CD14-positive monocyte (primary cell): ENCODE results near the gene METTL1. TPM values are rescaled to one million over a fixed set of nuclear protein-coding genes. Genes with fewer than 3 reads are reported as not detected.

Experiments
- DNase-seq, 3 donors: peaks; one replicate each; pipeline ENCODE4 v3.0.0-alpha.2; 2011 to 2022
- H2AFZ ChIP-seq: 2 replicates; pipeline ENCODE4 v1.6.0; 2012; ENCODE audit warnings: mild to moderate bottlenecking, low read depth, low read length, inconsistent platforms; ENCODE audit not compliant: insufficient read depth, poor library complexity, severe bottlenecking
- H3K27ac ChIP-seq, 2 donors: 1 replicate in 1 of 2; 2 replicates in 1 of 2; pipeline ENCODE4 v1.5.1; 2012 to 2013; ENCODE audit warnings: low read length in 2 of 2, control low read depth in 1 of 2, inconsistent platforms in 1 of 2, low read depth in 1 of 2, mild to moderate bottlenecking in 1 of 2
- H3K27me3 ChIP-seq, 2 donors: one replicate each; pipeline versions ENCODE4 v1.6.0 to v1.6.1; 2011 to 2013; ENCODE audit warnings: low read length in 2 of 2; ENCODE audit not compliant: control insufficient read depth in 2 of 2, insufficient read depth in 2 of 2
- H3K36me3 ChIP-seq, 2 donors: replicated peaks in 1 of 2; 1 replicate in 1 of 2; 2 replicates in 1 of 2; pipeline versions ENCODE4 v1.5.1 to v1.6.1; 2012 to 2013; ENCODE audit warnings: low read length in 2 of 2, control low read depth in 1 of 2, inconsistent platforms in 1 of 2, mild to moderate bottlenecking in 1 of 2; ENCODE audit not compliant: insufficient read depth in 2 of 2, control insufficient read depth in 1 of 2
- H3K4me1 ChIP-seq, 2 donors: 1 replicate in 1 of 2; 2 replicates in 1 of 2; pipeline versions ENCODE4 v1.5.1 to v1.6.1; 2012 to 2013; ENCODE audit warnings: low read length in 2 of 2, control low read depth in 1 of 2, inconsistent platforms in 1 of 2, mild to moderate bottlenecking in 1 of 2, moderate library complexity in 1 of 2; ENCODE audit not compliant: insufficient read depth in 2 of 2, control insufficient read depth in 1 of 2
- H3K4me2 ChIP-seq: replicated peaks from 2 replicates; pipeline ENCODE3; 2012; ENCODE audit warnings: low read length, moderate library complexity, mild to moderate bottlenecking; ENCODE audit not compliant: poor library complexity, severe bottlenecking; ENCODE audit errors: extremely low read depth
- H3K4me3 ChIP-seq, 3 experiments: fragments of 200-600 bp in 1 of 3; sonication (generic) in 1 of 3; replicated peaks in 1 of 3; 1 replicate in 2 of 3; 2 replicates in 1 of 3; pipeline ENCODE4 v1.5.1; 2011 to 2013; ENCODE audit warnings: low read length in 3 of 3, mild to moderate bottlenecking in 3 of 3, control low read depth in 2 of 3, low read depth in 2 of 3, inconsistent platforms in 1 of 3, moderate library complexity in 1 of 3
- H3K79me2 ChIP-seq: 2 replicates; pipeline ENCODE4 v1.6.0; 2012; ENCODE audit warnings: mild to moderate bottlenecking, control low read depth, inconsistent platforms, low read length, moderate library complexity; ENCODE audit not compliant: insufficient read depth
- H3K9ac ChIP-seq: 2 replicates; pipeline ENCODE4 v1.6.0; 2017; ENCODE audit warnings: low read length, mild to moderate bottlenecking; ENCODE audit not compliant: insufficient read depth, poor library complexity, severe bottlenecking
- H3K9me3 ChIP-seq, 2 donors: replicated peaks in 1 of 2; 1 replicate in 1 of 2; 2 replicates in 1 of 2; pipeline versions ENCODE4 v1.5.1 to v1.6.1; 2012 to 2013; ENCODE audit warnings: low read length in 2 of 2, control low read depth in 1 of 2; ENCODE audit not compliant: control insufficient read depth in 1 of 2, insufficient read depth in 1 of 2
- H4K20me1 ChIP-seq: 2 replicates; pipeline ENCODE4 v1.6.0; 2012; ENCODE audit warnings: mild to moderate bottlenecking, low read length, control low read depth, moderate library complexity; ENCODE audit not compliant: insufficient read depth
- H3K27ac Mint-ChIP-seq, 7 donors: one replicate each; pipeline ENCODE4 v1.8.0; 2020; ENCODE audit warnings: mild to moderate bottlenecking in 7 of 7, mixed read lengths in 7 of 7, moderate library complexity in 6 of 7, inconsistent platforms in 2 of 7
- H3K27me3 Mint-ChIP-seq, 3 donors: one replicate each; pipeline ENCODE4 v1.8.0; 2021 to 2022; ENCODE audit warnings: low read depth in 3 of 3, mild to moderate bottlenecking in 3 of 3, mixed read lengths in 3 of 3, moderate library complexity in 3 of 3, inconsistent platforms in 1 of 3
- H3K36me3 Mint-ChIP-seq, 2 donors: one replicate each; pipeline ENCODE4 v1.8.0; 2020; ENCODE audit warnings: mixed read lengths in 2 of 2, inconsistent platforms in 1 of 2, mild to moderate bottlenecking in 1 of 2
- H3K4me1 Mint-ChIP-seq: one replicate; pipeline ENCODE4 v1.8.0; 2020; ENCODE audit warnings: mild to moderate bottlenecking, mixed read lengths
- H3K4me3 Mint-ChIP-seq, 2 donors: one replicate each; pipeline ENCODE4 v1.8.0; 2020; ENCODE audit warnings: mild to moderate bottlenecking in 2 of 2, mixed read lengths in 2 of 2, moderate library complexity in 1 of 2
- H3K9me3 Mint-ChIP-seq, 7 donors: one replicate each; pipeline ENCODE4 v1.8.0; 2020 to 2022; ENCODE audit warnings: mixed read lengths in 7 of 7, mild to moderate bottlenecking in 6 of 7, moderate library complexity in 6 of 7, inconsistent platforms in 2 of 7
- CTCF ChIP-seq: fragments of 200-600 bp; IDR thresholded peaks from one replicate; pipeline ENCODE4 v1.8.0; 2022; ENCODE audit warnings: antibody characterized with exemption, mild to moderate bottlenecking
- WGBS: methylation state at CpG from one replicate; pipeline ENCODE4 v1.1.5; 2013; ENCODE audit warnings: missing lambda C conversion rate; ENCODE audit not compliant: insufficient coverage; 5-methylcytosine and 5-hydroxymethylcytosine counted together
- intact Hi-C, 2 donors: fragments of 100-400 bp; cut with micrococcal nuclease; formaldehyde crosslinking; loops; one replicate each; pipeline versions ENCODE4 v1.15.0 to v1.15.1; 2023
- polyA plus RNA-seq, 3 donors: library from polyadenylated mRNA; depleted of rRNA in 1 of 3; unstranded in 2 of 3; stranded (reverse) in 1 of 3; fragments of 300-500 nt in 2 of 3; fragments of >200 nt in 1 of 3; fragmentation: Illumina TruSeq in 2 of 3; gene quantifications; 1 replicate in 2 of 3; 2 replicates in 1 of 3; pipeline ENCODE4 v1.2.3, GENCODE V29; 2012 to 2021

Gene METTL1
- polyA plus RNA-seq, 3 donors: 3.4 to 5.0 (median 3.7) TPM

- Histone ChIP-seq H4K20me1 (no peaks in the 10 kb centered on the region), H3K9me3 (peaks cover 0 to 13% of the 10 kb centered on the region in 2 donors), H3K9ac (peak overlapping the region; percentile 45), H3K36me3 (peaks cover 0 to 6% of the 10 kb centered on the region in 2 donors), H3K4me2 (peak overlapping the region; percentile 81), H3K27ac (no peak overlapping the region), H3K27me3 (peaks cover 37 to 56% of the 10 kb centered on the region in 2 donors), H2AFZ (peak overlapping the region; percentile 80), H3K4me3 (peak overlapping the region; percentile 12 to 73 (median 41)), H3K4me1 (peaks cover 28 to 29% of the 10 kb centered on the region in 2 donors), H3K79me2 (no peaks in the 10 kb centered on the region)
- Mint-ChIP-seq H3K27me3 (peaks cover 51 to 55% (median 54%) of the 10 kb centered on the region in 3 donors), H3K36me3 (peaks cover 19 to 23% of the 10 kb centered on the region in 2 donors), H3K4me3 (peak overlapping the region; percentile 67 to 95), H3K27ac (peak overlapping the region in 1 of 7 donors; percentile 61), H3K9me3 (peaks cover 0 to 18% (median 5%) of the 10 kb centered on the region in 7 donors), H3K4me1 (peaks cover 31% of the 10 kb centered on the region)
- WGBS: under 1% methylated on average over 59 of the region's 60 CpGs
- TF ChIP-seq CTCF: peak; percentile 38
- intact Hi-C loops: no loop called here
- peak in 2 of 3 donors; percentile 41 to 73 for DNase-seq
These were observed 6.8 kb downstream of the METTL1 start for GRCh38 chr12:57765003-57765697.

GRCh38 chr12:57764662-57765002 lies 7.3 kb downstream of the METTL1 start:
- H3K27me3 Mint-ChIP-seq: peaks cover 51 to 55% (median 54%) of the 10 kb centered on the region in 3 donors
- H3K27ac Mint-ChIP-seq: no peak overlapping the region
- no peak for TF ChIP-seq CTCF
- Histone ChIP-seq H3K36me3 (peaks cover 0 to 4% of the 10 kb centered on the region in 2 donors), H2AFZ (peak overlapping the region; percentile 80), H3K4me3 (peak overlapping the region in 2 of 3 experiments; percentile 41 to 73), H3K27ac (no peak overlapping the region), H3K9me3 (peaks cover 0 to 13% of the 10 kb centered on the region in 2 donors), H3K79me2 (no peaks in the 10 kb centered on the region), H3K9ac (peak overlapping the region; percentile 45), H4K20me1 (no peaks in the 10 kb centered on the region), H3K4me1 (peaks cover 28 to 29% of the 10 kb centered on the region in 2 donors), H3K4me2 (peak overlapping the region; percentile 81), H3K27me3 (peaks cover 37 to 56% of the 10 kb centered on the region in 2 donors)
- peaks cover 0 to 18% (median 5%) of the 10 kb centered on the region in 7 donors for H3K9me3 Mint-ChIP-seq
- no peak for DNase-seq
- peaks cover 31% of the 10 kb centered on the region for H3K4me1 Mint-ChIP-seq
- H3K4me3 Mint-ChIP-seq: peak overlapping the region; percentile 67 to 95
- intact Hi-C loops: no loop called here
- H3K36me3 Mint-ChIP-seq: peaks cover 16 to 19% of the 10 kb centered on the region in 2 donors
- WGBS: 19% methylated on average over 17 of the region's 17 CpGs
